ENCODE measurements around the gene RAI1. TPM values are rescaled to one million over a fixed set of nuclear protein-coding genes. Genes with fewer than 3 reads are reported as not detected.

Gene RAI1
- total RNA-seq, 1 donor, result 9.1 TPM

DNA sequence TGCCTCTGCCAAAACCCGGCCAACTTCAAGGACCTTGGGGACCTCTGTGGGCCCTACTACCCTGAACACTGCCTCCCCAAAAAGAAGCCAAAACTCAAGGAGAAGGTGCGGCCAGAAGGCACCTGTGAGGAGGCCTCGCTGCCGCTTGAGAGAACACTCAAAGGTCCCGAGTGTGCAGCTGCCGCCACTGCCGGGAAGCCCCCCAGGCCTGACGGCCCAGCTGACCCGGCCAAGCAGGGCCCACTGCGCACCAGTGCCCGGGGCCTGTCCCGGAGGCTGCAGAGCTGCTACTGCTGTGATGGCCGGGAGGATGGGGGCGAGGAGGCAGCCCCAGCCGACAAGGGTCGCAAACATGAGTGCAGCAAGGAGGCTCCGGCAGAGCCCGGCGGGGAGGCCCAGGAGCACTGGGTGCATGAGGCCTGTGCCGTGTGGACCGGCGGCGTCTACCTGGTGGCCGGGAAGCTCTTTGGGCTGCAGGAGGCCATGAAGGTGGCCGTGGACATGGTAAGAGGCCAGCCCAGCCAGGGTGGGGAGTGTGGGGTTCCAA is 116.8 kb downstream of the RAI1 start:
- TF ChIP-seq, protein P1, sequence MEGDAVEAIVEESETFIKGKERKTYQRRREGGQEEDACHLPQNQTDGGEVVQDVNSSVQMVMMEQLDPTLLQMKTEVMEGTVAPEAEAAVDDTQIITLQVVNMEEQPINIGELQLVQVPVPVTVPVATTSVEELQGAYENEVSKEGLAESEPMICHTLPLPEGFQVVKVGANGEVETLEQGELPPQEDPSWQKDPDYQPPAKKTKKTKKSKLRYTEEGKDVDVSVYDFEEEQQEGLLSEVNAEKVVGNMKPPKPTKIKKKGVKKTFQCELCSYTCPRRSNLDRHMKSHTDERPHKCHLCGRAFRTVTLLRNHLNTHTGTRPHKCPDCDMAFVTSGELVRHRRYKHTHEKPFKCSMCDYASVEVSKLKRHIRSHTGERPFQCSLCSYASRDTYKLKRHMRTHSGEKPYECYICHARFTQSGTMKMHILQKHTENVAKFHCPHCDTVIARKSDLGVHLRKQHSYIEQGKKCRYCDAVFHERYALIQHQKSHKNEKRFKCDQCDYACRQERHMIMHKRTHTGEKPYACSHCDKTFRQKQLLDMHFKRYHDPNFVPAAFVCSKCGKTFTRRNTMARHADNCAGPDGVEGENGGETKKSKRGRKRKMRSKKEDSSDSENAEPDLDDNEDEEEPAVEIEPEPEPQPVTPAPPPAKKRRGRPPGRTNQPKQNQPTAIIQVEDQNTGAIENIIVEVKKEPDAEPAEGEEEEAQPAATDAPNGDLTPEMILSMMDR (IDR thresholded peaks at IDR 0.05; ENCODE audit: insufficient read depth, low read length), result no peak
- no peak for DNase-seq (ENCODE audit: low read depth)
- H3K4me3 ChIP-seq (ENCODE audit: low read depth, low read length), result no peak overlapping the region

DNA sequence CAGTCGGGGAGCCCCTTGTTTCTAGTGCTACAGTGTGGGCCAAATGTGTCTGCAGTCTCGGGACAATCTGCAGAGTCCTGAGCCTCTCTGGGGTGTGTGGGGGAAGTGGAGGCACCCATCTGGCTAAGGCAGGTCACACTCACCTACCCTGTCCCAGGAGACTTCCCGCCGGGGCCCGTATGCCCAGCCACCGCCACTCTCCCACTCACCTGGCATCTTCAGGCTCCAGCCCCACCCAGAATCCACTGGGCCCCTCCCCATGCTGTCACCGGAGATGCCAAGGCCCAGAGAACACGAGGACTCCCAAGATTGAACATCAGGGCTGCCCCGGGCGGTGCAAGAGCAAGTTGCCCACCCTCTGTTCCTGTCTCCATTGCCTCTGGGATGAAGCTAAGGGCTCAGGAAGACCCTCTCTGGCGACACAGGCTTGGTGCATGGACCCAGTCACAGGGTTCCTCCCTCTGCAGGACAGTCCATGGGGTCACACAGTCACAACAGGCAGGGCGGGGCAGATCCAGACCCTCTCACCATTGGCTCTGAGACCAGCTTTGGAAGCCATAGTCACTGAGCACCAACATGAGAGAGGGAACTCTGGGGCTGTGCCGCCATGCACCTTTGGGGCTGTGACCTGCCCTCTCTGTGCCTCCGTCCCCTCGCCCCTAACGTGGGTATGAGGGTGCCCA is 117.5 kb downstream of the RAI1 start:
- no peak for DNase-seq (ENCODE audit: low read depth)
- TF ChIP-seq, protein P1 (IDR thresholded peaks at IDR 0.05; ENCODE audit: insufficient read depth, low read length), result no peak
- no peak overlapping the region for H3K4me3 ChIP-seq (ENCODE audit: low read depth, low read length)

DNA sequence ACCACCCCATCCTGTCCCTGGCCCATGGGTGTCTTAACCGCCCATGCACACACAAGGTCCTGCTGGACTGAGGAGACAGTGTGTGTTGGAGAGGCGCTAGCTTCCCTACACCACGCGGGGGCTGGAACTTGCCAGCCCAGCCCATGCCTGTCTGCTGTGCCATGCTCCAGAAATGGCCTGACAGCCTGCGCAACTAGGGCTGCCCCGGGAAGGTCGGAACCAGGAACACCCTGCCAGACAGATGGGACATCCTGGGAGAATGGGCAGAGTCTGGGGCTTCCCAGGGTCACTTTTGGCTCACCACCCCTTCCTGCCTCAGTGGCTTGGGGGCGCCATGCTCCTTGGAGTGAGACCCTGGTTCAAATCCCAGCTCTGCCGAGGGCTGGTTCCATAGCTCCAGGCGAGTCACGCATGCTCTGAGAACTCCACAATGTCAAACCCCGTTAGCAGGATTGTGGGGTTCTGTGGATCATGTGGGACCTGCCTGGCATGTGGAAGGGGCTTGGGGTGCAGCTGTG is 119.3 kb downstream of the RAI1 start:
- no peak overlapping the region for H3K4me3 ChIP-seq (ENCODE audit: low read depth, low read length)
- TF ChIP-seq, protein P1 (IDR thresholded peaks at IDR 0.05; ENCODE audit: insufficient read depth, low read length), result no peak
- DNase-seq (ENCODE audit: low read depth), result no peak

DNA sequence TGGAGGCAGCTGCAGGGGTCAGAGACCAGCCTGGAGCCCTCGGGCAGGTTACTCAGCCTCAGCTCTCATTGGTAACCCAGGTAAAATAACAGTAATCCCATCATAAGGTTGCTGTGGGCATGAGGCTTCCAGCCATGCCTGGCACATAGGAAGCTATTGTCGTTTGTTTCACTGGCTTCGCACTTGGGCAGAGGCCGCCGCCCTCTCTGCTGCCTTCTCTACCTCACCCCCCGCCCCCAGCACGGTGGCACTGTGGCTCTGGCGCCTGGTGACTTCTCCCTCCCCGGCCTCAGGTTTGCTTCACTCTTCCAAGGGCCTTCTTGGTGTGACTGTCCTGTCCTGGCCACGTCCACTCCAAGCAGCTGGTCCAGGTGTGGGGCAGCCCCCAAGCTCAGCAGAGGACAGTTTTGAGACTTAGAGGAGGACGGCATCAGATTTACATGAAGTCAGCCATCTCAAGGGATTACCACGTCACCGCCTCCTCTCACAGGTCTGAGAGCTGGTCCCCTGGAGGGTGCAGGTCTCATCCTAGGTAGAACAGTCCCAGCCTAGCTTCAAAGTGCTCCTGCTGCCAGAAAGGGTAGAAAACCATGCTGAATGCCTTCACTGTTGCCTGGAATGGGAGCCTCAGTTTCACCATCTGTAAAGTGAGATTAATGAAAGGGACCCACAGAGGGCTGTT is 120.7 kb downstream of the RAI1 start:
- TF ChIP-seq, protein P1 (IDR thresholded peaks at IDR 0.05; ENCODE audit: insufficient read depth, low read length), result no peak
- DNase-seq (ENCODE audit: low read depth), result no peak
- H3K4me3 ChIP-seq (ENCODE audit: low read depth, low read length), result no peak overlapping the region

DNA sequence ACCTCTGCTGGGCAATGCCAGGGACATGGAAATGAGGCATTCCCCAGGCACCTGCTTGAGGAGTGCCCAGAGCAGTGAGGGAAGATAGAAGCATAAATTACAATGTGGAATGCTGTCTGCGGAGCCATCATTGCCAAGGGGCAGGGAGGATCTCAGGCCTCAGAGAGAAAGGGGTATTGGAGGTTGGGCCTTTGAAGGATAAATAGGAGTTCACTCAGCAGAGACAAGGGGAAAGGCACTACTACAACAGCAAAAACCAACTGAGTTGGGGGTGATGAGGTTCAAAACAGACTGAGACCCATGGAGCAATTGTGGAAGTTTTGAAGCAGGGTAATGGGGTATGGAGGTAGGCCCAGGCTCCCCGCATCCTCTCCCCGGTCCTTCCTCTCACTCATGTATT is 122.7 kb downstream of the RAI1 start:
- H3K4me3 ChIP-seq (ENCODE audit: low read depth, low read length), result no peak overlapping the region
- DNase-seq (ENCODE audit: low read depth), result no peak
- TF ChIP-seq, protein P1 (IDR thresholded peaks at IDR 0.05; ENCODE audit: insufficient read depth, low read length), result no peak

DNA sequence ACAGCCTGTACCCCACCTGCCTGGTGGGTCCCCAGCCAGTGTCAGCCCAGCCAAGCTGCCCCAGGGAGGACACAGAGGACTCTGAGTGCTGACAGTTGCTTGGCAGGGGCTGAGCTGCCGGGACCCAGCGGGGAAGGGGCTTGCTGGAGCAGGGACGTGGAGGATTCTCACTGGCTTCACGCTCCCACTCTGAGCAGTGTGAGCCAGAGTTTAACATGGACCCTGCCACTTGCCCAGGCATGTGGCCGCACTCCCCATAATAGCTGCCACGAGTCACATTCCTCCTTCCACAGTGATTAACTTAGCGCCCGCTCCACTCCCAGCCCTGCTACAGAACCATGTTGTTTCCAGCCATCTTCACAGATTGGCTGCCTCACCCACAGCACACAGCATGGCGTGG is 124.3 kb downstream of the RAI1 start:
- TF ChIP-seq, protein P1 (IDR thresholded peaks at IDR 0.05; ENCODE audit: insufficient read depth, low read length), result no peak
- H3K4me3 ChIP-seq (ENCODE audit: low read depth, low read length), result no peak overlapping the region
- no peak for DNase-seq (ENCODE audit: low read depth)

Data from fibroblast of the aortic adventitia (primary cell).